Sigmoid colon (tissue), 7 donors: ENCODE results near the gene LARGE2. TPM values are rescaled to one million over a fixed set of nuclear protein-coding genes. Genes with fewer than 3 reads are reported as not detected.

ENCODE experiments used
- DNase-seq: peaks from one replicate; pipeline ENCODE4 v3.0.0-alpha.2; 2019
- H3K27ac ChIP-seq, 4 donors: fragments of 200-600 bp; sonication (generic); one replicate each; pipeline ENCODE4 v1.5.1; 2016 to 2019; ENCODE audit warnings: mild to moderate bottlenecking in 1 of 4
- H3K27me3 ChIP-seq, 3 donors: fragments of 200-600 bp; sonication (generic); one replicate each; pipeline ENCODE4 v1.5.1; 2019; ENCODE audit warnings: mild to moderate bottlenecking in 1 of 3
- H3K36me3 ChIP-seq, 4 donors: fragments of 200-600 bp; sonication (generic); one replicate each; pipeline ENCODE4 v1.5.1; 2016 to 2019
- H3K4me1 ChIP-seq, 4 donors: fragments of 200-600 bp; sonication (generic); one replicate each; pipeline ENCODE4 v1.5.1; 2017 to 2019
- H3K4me3 ChIP-seq, 4 donors: fragments of 200-600 bp; sonication (generic); one replicate each; pipeline ENCODE4 v1.5.1; 2017 to 2019; ENCODE audit warnings: mild to moderate bottlenecking in 2 of 4, moderate library complexity in 1 of 4
- H3K9me3 ChIP-seq, 4 donors: fragments of 200-600 bp in 3 of 4; sonication (generic) in 3 of 4; one replicate each; pipeline versions ENCODE4 v1.5.1 to v1.6.1; 2013 to 2019
- EP300 ChIP-seq, 4 donors: sonication (generic); formaldehyde crosslinking; IDR thresholded peaks; one replicate each; pipeline ENCODE4 v1.6.1; 2017; ENCODE audit warnings: antibody characterized with exemption in 4 of 4
- POLR2A ChIP-seq, 2 donors: fragments of 450-650 bp; IDR thresholded peaks; one replicate each; pipeline ENCODE4 v1.6.1; 2016; ENCODE audit warnings: antibody characterized with exemption in 2 of 2, mild to moderate bottlenecking in 2 of 2, moderate library complexity in 2 of 2
- POLR2AphosphoS5 ChIP-seq, 4 donors: sonication (generic); formaldehyde crosslinking; IDR thresholded peaks; one replicate each; pipeline ENCODE4 v1.6.1; 2017; ENCODE audit warnings: antibody characterized with exemption in 4 of 4
- WGBS, 2 donors: extraction: QIAGEN DNeasy Blood & Tissue Kit; methylation state at CpG; one replicate each; pipeline ENCODE4 v1.1.7; 2013; 5-methylcytosine and 5-hydroxymethylcytosine counted together
- intact Hi-C: fragments of 100-400 bp; cut with DNase I; formaldehyde crosslinking; loops from one replicate; pipeline ENCODE4 v1.15.1; 2023
- polyA plus RNA-seq, 3 donors: library from polyadenylated mRNA; stranded (reverse); fragments of 200-250 nt; gene quantifications; one replicate each; pipeline ENCODE4 v1.2.3, GENCODE V29; 2013
- total RNA-seq, 4 donors: library from RNA; depleted of rRNA; stranded (reverse); fragments of >200 nt; gene quantifications; one replicate each; pipeline ENCODE4 v1.1.0, GENCODE V29; 2016
- TF ChIP-seq, protein P1 (sequence below), 4 experiments: fragments of 450-650 bp in 3 of 4; fragments of 200-600 bp in 1 of 4; IDR thresholded peaks; one replicate each; pipeline ENCODE4 v1.5.1; 2016 to 2019; ENCODE audit warnings: antibody characterized with exemption in 4 of 4, mild to moderate bottlenecking in 3 of 4, moderate library complexity in 2 of 4
- donor health status: healthy with polysubstance abuse.
- donor health status: Bipolar disorder and iron deficiency.
- donor health status: healthy.

LARGE2 gene
- total and polyA plus RNA-seq, 7 donors: 0.46 to 13.6 TPM; not detected in 5

DNA sequence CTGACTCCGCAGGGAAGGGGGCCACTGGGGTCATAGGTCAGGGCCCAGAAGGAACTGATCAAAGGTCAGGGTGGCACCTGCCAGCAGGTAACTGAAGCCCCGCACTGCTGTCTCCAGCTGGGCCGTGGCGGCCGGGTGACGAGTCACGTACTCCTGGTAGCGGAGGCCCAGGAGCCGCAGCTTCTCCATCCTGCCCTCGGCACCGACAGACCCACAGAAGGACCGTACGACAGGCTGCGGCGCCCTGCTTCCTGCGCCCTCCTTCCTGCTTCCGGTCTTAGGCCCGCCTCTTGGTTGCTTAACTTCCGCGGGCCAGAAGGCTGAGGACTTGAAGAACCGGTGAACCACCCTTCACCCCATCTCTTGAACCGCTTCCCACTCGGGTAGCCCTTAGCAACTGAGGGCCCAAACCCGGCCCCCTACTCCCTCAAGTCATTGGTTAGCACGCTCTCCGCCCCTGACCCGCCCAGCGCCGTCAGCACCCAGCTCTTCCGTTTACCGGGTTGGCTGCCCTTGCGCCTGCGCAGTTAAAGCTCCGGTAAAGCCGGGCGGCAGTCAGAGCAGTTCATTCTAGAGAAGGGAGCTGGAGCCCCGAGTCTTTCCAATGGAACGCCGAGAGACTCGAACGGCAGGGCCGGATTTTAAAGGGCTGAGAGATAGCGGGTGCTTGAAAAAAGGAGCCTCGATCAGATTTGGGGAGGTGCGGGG is 4.7 kb upstream of the LARGE2 start, which contains the start of gene PEX16:
PEX16 (minus strand) TSS at position 255 of the 708 bp plus-strand sequence; CDS start at position 189, 66 bp downstream.
- intact Hi-C loops: loop anchor here (1.0 to 2.0 kb wide), 4 partner anchors 17 to 204 kb away; partner anchors contain the start of genes PHF21A and SLC35C1
- WGBS, 2 donors: 0 to 1% methylated on average over 45 of the region's 45 CpGs

GRCh38 chr11:45918331-45918941 is 4.0 kb upstream of the LARGE2 start:
- H3K4me1 ChIP-seq: peaks cover 0 to 38% (median 32%) of the 10 kb centered on the region in 4 donors
- intact Hi-C loops: loop anchor here (1.0 kb wide), 2 partner anchors 113 to 203 kb away; partner anchors contain the start of genes PHF21A and SLC35C1

More for the DNA sequence above, 4.7 kb upstream of the LARGE2 start, which contains the start of gene PEX16:
- H3K27ac ChIP-seq: peak within 1 kb of the TSS; percentile 90 to 92 (median 91)
- DNase-seq: peak; percentile 99
- H3K4me3 ChIP-seq: peak within 1 kb of the TSS; percentile 81 to 96 (median 86)
- TF ChIP-seq POLR2AphosphoS5 (IDR thresholded peaks at IDR 0.05) (peak; percentile 90 to 98 (median 94)), POLR2A (IDR thresholded peaks at IDR 0.05) (peak; percentile 63 to 75), EP300 (IDR thresholded peaks at IDR 0.05) (peak in 1 of 4 donors; percentile 24)
- TF ChIP-seq, protein P1, sequence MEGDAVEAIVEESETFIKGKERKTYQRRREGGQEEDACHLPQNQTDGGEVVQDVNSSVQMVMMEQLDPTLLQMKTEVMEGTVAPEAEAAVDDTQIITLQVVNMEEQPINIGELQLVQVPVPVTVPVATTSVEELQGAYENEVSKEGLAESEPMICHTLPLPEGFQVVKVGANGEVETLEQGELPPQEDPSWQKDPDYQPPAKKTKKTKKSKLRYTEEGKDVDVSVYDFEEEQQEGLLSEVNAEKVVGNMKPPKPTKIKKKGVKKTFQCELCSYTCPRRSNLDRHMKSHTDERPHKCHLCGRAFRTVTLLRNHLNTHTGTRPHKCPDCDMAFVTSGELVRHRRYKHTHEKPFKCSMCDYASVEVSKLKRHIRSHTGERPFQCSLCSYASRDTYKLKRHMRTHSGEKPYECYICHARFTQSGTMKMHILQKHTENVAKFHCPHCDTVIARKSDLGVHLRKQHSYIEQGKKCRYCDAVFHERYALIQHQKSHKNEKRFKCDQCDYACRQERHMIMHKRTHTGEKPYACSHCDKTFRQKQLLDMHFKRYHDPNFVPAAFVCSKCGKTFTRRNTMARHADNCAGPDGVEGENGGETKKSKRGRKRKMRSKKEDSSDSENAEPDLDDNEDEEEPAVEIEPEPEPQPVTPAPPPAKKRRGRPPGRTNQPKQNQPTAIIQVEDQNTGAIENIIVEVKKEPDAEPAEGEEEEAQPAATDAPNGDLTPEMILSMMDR (IDR thresholded peaks at IDR 0.05): no peak
- H3K9me3 ChIP-seq: no peaks in the 10 kb centered on the region
- H3K4me1 ChIP-seq: peaks cover 0 to 31% (median 26%) of the 10 kb centered on the region in 4 donors
- H3K36me3 ChIP-seq: peaks cover 15 to 33% (median 22%) of the 10 kb centered on the region in 4 donors
- peaks cover 8 to 16% (median 13%) of the 10 kb centered on the region in 3 donors for H3K27me3 ChIP-seq

DNA sequence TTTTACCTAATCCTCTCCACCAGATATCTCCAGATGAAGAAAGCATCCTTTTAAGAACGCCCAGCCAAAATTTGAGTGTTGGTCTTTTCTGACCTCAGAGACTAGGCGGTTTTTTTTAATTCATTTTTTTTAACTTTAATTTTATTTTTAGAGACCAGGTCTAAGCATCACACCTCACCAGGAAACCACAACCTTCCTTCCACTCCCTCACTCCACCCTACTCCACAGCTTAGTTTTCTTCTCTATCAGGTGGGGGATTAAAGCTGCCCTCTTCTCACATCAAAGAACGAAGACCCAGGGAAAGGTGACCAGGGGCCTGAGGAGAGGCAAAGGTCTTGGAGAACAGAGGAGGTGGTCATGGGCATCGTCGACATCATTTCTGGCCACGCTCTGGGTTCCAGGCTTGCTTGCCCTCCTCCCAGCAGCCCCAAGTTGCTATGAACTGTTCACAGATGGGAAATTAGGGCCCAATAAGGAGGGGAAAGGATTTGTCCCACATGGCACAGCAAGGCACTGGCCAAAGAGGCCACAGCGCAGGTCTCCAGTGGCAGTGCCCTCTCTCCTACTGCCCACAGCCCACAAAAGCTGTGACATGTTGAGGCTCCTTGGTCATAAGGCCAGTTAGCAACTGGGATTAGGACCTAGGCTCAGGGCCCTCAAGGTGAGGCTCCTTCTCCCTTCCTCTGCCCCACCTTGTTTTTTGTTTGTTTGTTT is 3.3 kb upstream of the LARGE2 start:
- intact Hi-C loops: loop anchor here (1.0 kb wide), 2 partner anchors 114 to 202 kb away; partner anchors contain the start of genes PHF21A and SLC35C1

More at GRCh38 chr11:45918331-45918941, 4.0 kb upstream of the LARGE2 start:
- H3K9me3 ChIP-seq: no peaks in the 10 kb centered on the region
- TF ChIP-seq, protein P1 (IDR thresholded peaks at IDR 0.05): no peak
- TF ChIP-seq POLR2AphosphoS5 (IDR thresholded peaks at IDR 0.05): peak; percentile 92 to 94 (median 94)
- peak; percentile 82 to 83 for TF ChIP-seq POLR2A (IDR thresholded peaks at IDR 0.05)
- DNase-seq: peak; percentile 94
- peaks cover 9 to 26% (median 18%) of the 10 kb centered on the region in 4 donors for H3K36me3 ChIP-seq
- H3K27me3 ChIP-seq: peaks cover 15 to 22% (median 20%) of the 10 kb centered on the region in 3 donors
- peak overlapping the region; percentile 90 to 92 (median 91) for H3K27ac ChIP-seq
- H3K4me3 ChIP-seq: peak overlapping the region; percentile 81 to 96 (median 86)
- 0% methylated on average over 38 of the region's 38 CpGs for WGBS, 2 donors

More for the DNA sequence above, 3.3 kb upstream of the LARGE2 start:
- peaks cover 0 to 38% (median 32%) of the 10 kb centered on the region in 4 donors for H3K4me1 ChIP-seq
- H3K27ac ChIP-seq: peak overlapping the region; percentile 90 to 92 (median 91)
- TF ChIP-seq, protein P1 (IDR thresholded peaks at IDR 0.05): no peak
- TF ChIP-seq POLR2AphosphoS5 (IDR thresholded peaks at IDR 0.05) (no peak), POLR2A (IDR thresholded peaks at IDR 0.05) (no peak), EP300 (IDR thresholded peaks at IDR 0.05) (no peak)
- DNase-seq: peak; percentile 54
- peaks cover 3 to 19% (median 11%) of the 10 kb centered on the region in 4 donors for H3K36me3 ChIP-seq
- 63 to 68% methylated on average over 7 of the region's 7 CpGs for WGBS, 2 donors
- peak overlapping the region in 3 of 4 donors; percentile 85 to 96 (median 86) for H3K4me3 ChIP-seq
- H3K9me3 ChIP-seq: no peaks in the 10 kb centered on the region
- H3K27me3 ChIP-seq: peaks cover 15 to 26% (median 20%) of the 10 kb centered on the region in 3 donors
